Measurements from ENCODE around the gene EDC4. TPM values are rescaled to one million over a fixed set of nuclear protein-coding genes. Genes with fewer than 3 reads are reported as not detected.

Gene EDC4
- total and polyA plus RNA-seq, 2 experiments from 2014 or later: 39.6 to 98.5 TPM

GRCh38 chr16:67869653-67870052, 3.2 kb upstream of the EDC4 start:
- H3K79me2 ChIP-seq (replicated peaks; ENCODE audit: insufficient read depth): peaks cover 30% of the 10 kb centered on the region
- no peak overlapping the region for H3K27ac Mint-ChIP-seq
- peaks cover 64% of the 10 kb centered on the region for H3K36me3 Mint-ChIP-seq (ENCODE audit: low read depth)

GRCh38 chr16:67871256-67871655, 1.6 kb upstream of the EDC4 start:
- H3K27me3 ChIP-seq (ENCODE audit: insufficient read depth): no peaks in the 10 kb centered on the region
- peaks cover 50% of the 10 kb centered on the region for H3K36me3 Mint-ChIP-seq (ENCODE audit: low read depth)
- H3K27ac Mint-ChIP-seq: no peak overlapping the region
- H3K4me1 ChIP-seq (ENCODE audit: insufficient read depth): peaks cover 8% of the 10 kb centered on the region; the same call in 1 of the 2 replicates
- H4K20me1 ChIP-seq (replicated peaks; ENCODE audit: insufficient read depth): peaks cover 18% of the 10 kb centered on the region
- no peak overlapping the region for H3K4me3 ChIP-seq
- no peaks in the 10 kb centered on the region; the same call in 2 of the 3 replicates for H3K9me3 Mint-ChIP-seq
- peaks cover 32% of the 10 kb centered on the region for H3K79me2 ChIP-seq (replicated peaks; ENCODE audit: insufficient read depth)
- H3K9me2 ChIP-seq (ENCODE audit: insufficient read depth): no peaks in the 10 kb centered on the region
- no peak overlapping the region for H3K4me2 ChIP-seq
- peaks cover 14% of the 10 kb centered on the region for H3K27me3 Mint-ChIP-seq (ENCODE audit: insufficient read depth, low read depth, poor library complexity)
- DNase-seq (ENCODE audit: low spot score) (no peak), ATAC-seq (no peak)
- peaks cover 14% of the 10 kb centered on the region for H3K4me1 Mint-ChIP-seq
- no peak overlapping the region for H3K4me3 Mint-ChIP-seq
- H3K27ac ChIP-seq (ENCODE audit: low read depth): no peak overlapping the region
- H3F3A ChIP-seq (replicated peaks; ENCODE audit: low read depth): peaks cover 41% of the 10 kb centered on the region
- no peak overlapping the region for H2AFZ ChIP-seq
- peaks cover 28% of the 10 kb centered on the region for H3K36me3 ChIP-seq (ENCODE audit: insufficient read depth)
- TF ChIP-seq CTCF (conservative IDR thresholded peaks at IDR 0.05; ENCODE audit: low read depth in 2 of 2) (no peak), NANOG (IDR thresholded peaks at IDR 0.05; ENCODE audit: borderline replicate concordance) (no peak), CREB1 (CRISPR knock-in tag; IDR thresholded peaks at IDR 0.05; ENCODE audit: low read depth) (no peak), REST (IDR thresholded peaks at IDR 0.05; ENCODE audit: unreplicated experiment) (no peak), ZNF331 (CRISPR knock-in tag; IDR thresholded peaks at IDR 0.05; ENCODE audit: low read depth) (no peak), STAT1 (IDR thresholded peaks at IDR 0.05; ENCODE audit: unreplicated experiment) (no peak)

More at GRCh38 chr16:67869653-67870052, 3.2 kb upstream of the EDC4 start:
- no peak overlapping the region for H3K4me2 ChIP-seq
- no peak for DNase-seq (ENCODE audit: low spot score)
- peaks cover 45% of the 10 kb centered on the region for H3F3A ChIP-seq (replicated peaks; ENCODE audit: low read depth)
- ATAC-seq: no peak
- Mint-ChIP-seq H3K4me1 (peaks cover 19% of the 10 kb centered on the region), H3K27me3 (ENCODE audit: insufficient read depth, low read depth, poor library complexity) (peaks cover 13% of the 10 kb centered on the region), H3K9me3 (no peaks in the 10 kb centered on the region; the same call in 2 of the 3 replicates), H3K4me3 (no peak overlapping the region)
- H3K36me3 ChIP-seq (ENCODE audit: insufficient read depth): peaks cover 39% of the 10 kb centered on the region
- peaks cover 22% of the 10 kb centered on the region for H4K20me1 ChIP-seq (replicated peaks; ENCODE audit: insufficient read depth)
- H3K9me2 ChIP-seq (ENCODE audit: insufficient read depth): no peaks in the 10 kb centered on the region
- H3K27ac ChIP-seq (ENCODE audit: low read depth): no peak overlapping the region
- H3K4me3 ChIP-seq: no peak overlapping the region
- peaks cover 8% of the 10 kb centered on the region; the same call in 1 of the 2 replicates for H3K4me1 ChIP-seq (ENCODE audit: insufficient read depth)
- TF ChIP-seq REST (IDR thresholded peaks at IDR 0.05; ENCODE audit: unreplicated experiment) (no peak), ETS1 (IDR thresholded peaks at IDR 0.05) (no peak), CREB1 (CRISPR knock-in tag; IDR thresholded peaks at IDR 0.05; ENCODE audit: low read depth) (no peak)
- H3K27me3 ChIP-seq (ENCODE audit: insufficient read depth): no peaks in the 10 kb centered on the region
- no peak overlapping the region for H2AFZ ChIP-seq

Data from GM23338 (cell line).